NCI-H526 (cell line): Measurements from ENCODE around the gene SMIM9.

ENCODE experiments used
- DNase-seq, 2 experiments: peaks; one replicate each; lab custom pipeline; 2025; lab: John Stamatoyannopoulos, UW

The SMIM9 gene

GRCh38 chrX:154780968-154781367 is 53.5 kb downstream of the SMIM9 start:
- DNase-seq: no peak

- no peak for DNase-seq
Measured at GRCh38 chrX:154779261-154779660, 55.2 kb downstream of the SMIM9 start.

- DNase-seq: no peak
Measured at GRCh38 chrX:154776753-154777152, 57.7 kb downstream of the SMIM9 start.

GRCh38 chrX:154775419-154776349 is 58.8 kb downstream of the SMIM9 start:
- DNase-seq: peak in 1 of 2 experiments; percentile 35

GRCh38 chrX:154774622-154775021 is 59.8 kb downstream of the SMIM9 start:
- no peak for DNase-seq
